NCI-H446 (cell line): ENCODE data around the gene RPS3.
"Not testable (repeated sequence)": the region's sequence is repeated elsewhere in the genome, so short reads cannot be mapped to it uniquely, and the experiment has no call there.

Source experiments
- DNase-seq, 2 experiments: peaks; one replicate each; lab custom pipeline; 2025; lab: John Stamatoyannopoulos, UW

Gene RPS3

GRCh38 chr11:75380245-75380644, 19.1 kb upstream of the RPS3 start:
- no peak for DNase-seq

GRCh38 chr11:75380716-75381420, 18.4 kb upstream of the RPS3 start:
- no peak for DNase-seq

- DNase-seq: no peak
These were observed 16.1 kb upstream of the RPS3 start for GRCh38 chr11:75383246-75383645.

GRCh38 chr11:75384438-75385080, 14.8 kb upstream of the RPS3 start:
- peak; percentile 47 to 81 for DNase-seq

GRCh38 chr11:75386942-75387630, 12.2 kb upstream of the RPS3 start:
- no peak for DNase-seq

- DNase-seq: no peak
These were observed 11.5 kb upstream of the RPS3 start for GRCh38 chr11:75387736-75388294.

- DNase-seq: peak; percentile 81 to 86
These were observed 10.7 kb upstream of the RPS3 start for GRCh38 chr11:75388386-75389275.

GRCh38 chr11:75389276-75389605, 10.1 kb upstream of the RPS3 start:
- DNase-seq: no peak

- no peak for DNase-seq
These were observed 9.4 kb upstream of the RPS3 start for GRCh38 chr11:75389925-75390324.

- no peak for DNase-seq
These were observed 5.1 kb upstream of the RPS3 start for GRCh38 chr11:75394085-75394840.

GRCh38 chr11:75398906-75399305, 412 bp upstream of the RPS3 start:
- DNase-seq: no peak

- DNase-seq: no peak
These were observed 988 bp downstream of the RPS3 start for GRCh38 chr11:75400146-75400865.

- no peak for DNase-seq
These were observed 2.9 kb downstream of the RPS3 start for GRCh38 chr11:75402002-75402773.

- DNase-seq: no peak
These were observed 3.7 kb downstream of the RPS3 start for GRCh38 chr11:75403037-75403436.

- DNase-seq: no peak
These were observed 4.8 kb downstream of the RPS3 start for GRCh38 chr11:75403983-75404658.

- DNase-seq: no peak
These were observed 7.0 kb downstream of the RPS3 start for GRCh38 chr11:75406338-75406777.

GRCh38 chr11:75408957-75409219, 9.6 kb downstream of the RPS3 start:
- DNase-seq: no peak

- not testable (repeated sequence) for DNase-seq
These were observed 10.7 kb downstream of the RPS3 start for GRCh38 chr11:75409971-75410370.

- DNase-seq: not testable (repeated sequence)
These were observed 13.8 kb downstream of the RPS3 start for GRCh38 chr11:75413146-75413545.
